K562 (cell line): ENCODE results near the gene ELF5. TPM values are rescaled to one million over a fixed set of nuclear protein-coding genes. Genes with fewer than 3 reads are reported as not detected.

Source experiments
- CBFA2T3 ChIP-seq: fragments of 450-650 bp; IDR thresholded peaks from 2 replicates; pipeline ENCODE4 v1.6.1; 2017
- CXXC5 ChIP-seq: fragments of 250-450 bp; sonication (Bioruptor Pico); IDR thresholded peaks from 2 replicates; pipeline ENCODE4 v1.8.0; 2022; ENCODE audit warnings: inconsistent platforms, mild to moderate bottlenecking, moderate library complexity
- EHMT2 ChIP-seq: fragments of 450-650 bp; IDR thresholded peaks from 2 replicates; pipeline ENCODE4 v1.6.1; 2018; ENCODE audit warnings: antibody characterized with exemption
- ELF1 ChIP-seq: fragments of 200-800 bp; sonication (Bioruptor generic); IDR thresholded peaks from 2 replicates; pipeline ENCODE4 v1.6.1; 2016; ENCODE audit warnings: missing genetic modification characterization, missing compliant biosample characterization
- FOSL1 ChIP-seq: fragments of 200-800 bp; sonication (Bioruptor generic); conservative IDR thresholded peaks from 2 replicates; pipeline ENCODE4 v1.6.1; 2016; ENCODE audit warnings: missing genetic modification characterization, missing compliant biosample characterization
- GATA2 ChIP-seq: sonication (generic); formaldehyde crosslinking; IDR thresholded peaks from 2 replicates; pipeline ENCODE4 v1.4.0; 2020; ENCODE audit warnings: mild to moderate bottlenecking, missing genetic modification reagents
- HMBOX1 ChIP-seq: sonication (generic); IDR thresholded peaks from 2 replicates; pipeline ENCODE4 v1.6.1; 2016
- HNRNPK ChIP-seq: fragments of 200-400 bp; formaldehyde crosslinking; IDR thresholded peaks from one replicate; pipeline ENCODE4 v1.6.1; 2018; ENCODE audit warnings: mild to moderate bottlenecking, low read depth, low read length; ENCODE audit not compliant: poor library complexity, severe bottlenecking
- KAT2B ChIP-seq: IDR thresholded peaks from one replicate; pipeline ENCODE4 v1.6.1; 2012; ENCODE audit warnings: low read depth, mild to moderate bottlenecking, control low read depth, inconsistent platforms, low read length, moderate library complexity
- L3MBTL2 ChIP-seq: fragments of 450-650 bp; IDR thresholded peaks from 2 replicates; pipeline ENCODE4 v1.6.1; 2016; ENCODE audit warnings: mild to moderate bottlenecking, moderate library complexity
- MBD2 ChIP-seq: sonication (generic); IDR thresholded peaks from 2 replicates; pipeline ENCODE4 v1.6.1; 2016; ENCODE audit warnings: low read depth, borderline replicate concordance
- NCOA1 ChIP-seq: fragments of 450-650 bp; IDR thresholded peaks from 2 replicates; pipeline ENCODE4 v1.6.1; 2016; ENCODE audit warnings: low read depth
- NFIX ChIP-seq: fragments of 250-450 bp; sonication (Bioruptor Pico); IDR thresholded peaks from 2 replicates; pipeline ENCODE4 v1.4.0; 2020; ENCODE audit warnings: low read depth, mild to moderate bottlenecking, moderate library complexity
- NUFIP1 ChIP-seq: fragments of 450-650 bp; IDR thresholded peaks from 2 replicates; pipeline ENCODE4 v1.6.1; 2018; ENCODE audit not compliant: partially characterized antibody
- PML ChIP-seq: IDR thresholded peaks from 2 replicates; pipeline ENCODE4 v1.6.1; 2012; ENCODE audit warnings: low read length, inconsistent platforms
- SFPQ ChIP-seq: fragments of 200-400 bp; formaldehyde crosslinking; IDR thresholded peaks from 2 replicates; pipeline ENCODE4 v1.6.1; 2017; ENCODE audit warnings: mild to moderate bottlenecking, low read depth, low read length, moderate library complexity
- SNRNP70 ChIP-seq: fragments of 200-400 bp; formaldehyde crosslinking; optimal IDR thresholded peaks from 2 replicates; pipeline ENCODE3; 2017; ENCODE audit warnings: low read depth, low read length
- STAG1 ChIP-seq: sonication (generic); formaldehyde crosslinking; IDR thresholded peaks from 2 replicates; pipeline ENCODE4 v1.5.0; 2020; ENCODE audit warnings: missing genetic modification reagents, borderline replicate concordance
- TBP ChIP-seq: optimal IDR thresholded peaks from 2 replicates; pipeline ENCODE3; 2011; ENCODE audit warnings: low read depth, low read length, improper control_type of control experiment
- TCF7 ChIP-seq: sonication (generic); IDR thresholded peaks from 2 replicates; pipeline ENCODE4 v1.6.1; 2016; ENCODE audit warnings: antibody characterized with exemption, borderline replicate concordance
- TEAD4 ChIP-seq, 2 experiments: sonication (generic) in 1 of 2; formaldehyde crosslinking in 1 of 2; IDR thresholded peaks; 2 replicates each; pipeline versions ENCODE4 v1.6.1 to v1.8.0; 2012 to 2022; ENCODE audit warnings: borderline replicate concordance in 1 of 2, inconsistent platforms in 1 of 2, low read length in 1 of 2, mild to moderate bottlenecking in 1 of 2, missing genetic modification reagents in 1 of 2
- ZBTB1 ChIP-seq: sonication (generic); formaldehyde crosslinking; IDR thresholded peaks from 2 replicates; pipeline ENCODE4 v1.8.1; 2023; ENCODE audit warnings: missing genetic modification reagents, low read depth, mild to moderate bottlenecking, borderline replicate concordance
- ZNF133 ChIP-seq: fragments of 250-450 bp; sonication (Bioruptor Pico); IDR thresholded peaks from 2 replicates; pipeline ENCODE4 v1.4.0; 2020; ENCODE audit warnings: mild to moderate bottlenecking
- polyA plus RNA-seq, 8 experiments: library from polyadenylated mRNA; depleted of rRNA in 4 of 8; stranded (reverse) in 5 of 8; unstranded in 3 of 8; fragments of >200 nt; fragmentation: Nextera tagmentation in 2 of 8; fragmentation: Illumina TruSeq in 1 of 8; extraction: Ambion mirVana in 2 of 8; extraction: Trizol in 1 of 8; gene quantifications; 2 replicates each; pipeline versions ENCODE4 v1.2.1 to v1.2.3, GENCODE V29; 2011 to 2014; ENCODE audit warnings: inconsistent platforms in 1 of 8, missing spikeins in 1 of 8
- total RNA-seq, 7 experiments: library from RNA; depleted of rRNA in 6 of 7; stranded (reverse); fragments of >200 nt in 6 of 7; fragmentation: Illumina TruSeq in 2 of 7; extraction: Trizol in 2 of 7; gene quantifications; 2 replicates each; pipeline versions ENCODE4 v1.2.1 to v1.2.3, GENCODE V29; 2011 to 2021; ENCODE audit warnings: low replicate concordance in 1 of 7
- TF ChIP-seq, protein P1 (sequence below): conservative IDR thresholded peaks from 2 replicates; pipeline ENCODE4 v1.6.1; 2011; ENCODE audit warnings: low read depth, mild to moderate bottlenecking, low read length; ENCODE audit not compliant: control insufficient read depth
- TF ChIP-seq, protein P2 (sequence below): sonication (generic); formaldehyde crosslinking; IDR thresholded peaks from 2 replicates; pipeline ENCODE4 v1.8.0; 2022; ENCODE audit warnings: missing genetic modification reagents, mild to moderate bottlenecking, moderate library complexity, borderline replicate concordance

ELF5 gene
- total and polyA plus RNA-seq, 9 of the 15 experiments (the other 6 are each of a cell fraction or from before 2014, with no cell fraction given): not detected

GRCh38 chr11:34464591-34465051, 49.0 kb downstream of the ELF5 start (continued):
- no peak for TF ChIP-seq MBD2
- peak; percentile 75 for TF ChIP-seq GATA2
- no peak for TF ChIP-seq ELF1 (tag)
- TF ChIP-seq SFPQ: no peak
- no peak for TF ChIP-seq KAT2B
- TF ChIP-seq CBFA2T3: peak; percentile 82
- no peak for TF ChIP-seq NUFIP1
- TF ChIP-seq STAG1 (CRISPR knock-in tag): no peak
- TF ChIP-seq TEAD4 (IDR thresholded peaks at IDR 0.05; ENCODE audit: low read length): peak; percentile 85; the same call in 1 of the 2 replicates
- TF ChIP-seq TEAD4 (CRISPR knock-in tag; IDR thresholded peaks at IDR 0.05; ENCODE audit: borderline replicate concordance): no peak
- no peak for TF ChIP-seq TCF7
- TF ChIP-seq TBP: no peak
- TF ChIP-seq NCOA1: 0 out of 2 replicates have a peak, but pooled peaks have one; percentile 27
- no peak for TF ChIP-seq EHMT2
- TF ChIP-seq ZNF133 (CRISPR knock-in tag): no peak
- TF ChIP-seq, protein P1, sequence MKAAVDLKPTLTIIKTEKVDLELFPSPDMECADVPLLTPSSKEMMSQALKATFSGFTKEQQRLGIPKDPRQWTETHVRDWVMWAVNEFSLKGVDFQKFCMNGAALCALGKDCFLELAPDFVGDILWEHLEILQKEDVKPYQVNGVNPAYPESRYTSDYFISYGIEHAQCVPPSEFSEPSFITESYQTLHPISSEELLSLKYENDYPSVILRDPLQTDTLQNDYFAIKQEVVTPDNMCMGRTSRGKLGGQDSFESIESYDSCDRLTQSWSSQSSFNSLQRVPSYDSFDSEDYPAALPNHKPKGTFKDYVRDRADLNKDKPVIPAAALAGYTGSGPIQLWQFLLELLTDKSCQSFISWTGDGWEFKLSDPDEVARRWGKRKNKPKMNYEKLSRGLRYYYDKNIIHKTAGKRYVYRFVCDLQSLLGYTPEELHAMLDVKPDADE: no peak
- TF ChIP-seq ZBTB1: no peak
- peak; percentile 55; the same call in 1 of the 2 replicates for TF ChIP-seq HMBOX1
- TF ChIP-seq NFIX: no peak
- no peak for TF ChIP-seq SNRNP70
- TF ChIP-seq, protein P2, sequence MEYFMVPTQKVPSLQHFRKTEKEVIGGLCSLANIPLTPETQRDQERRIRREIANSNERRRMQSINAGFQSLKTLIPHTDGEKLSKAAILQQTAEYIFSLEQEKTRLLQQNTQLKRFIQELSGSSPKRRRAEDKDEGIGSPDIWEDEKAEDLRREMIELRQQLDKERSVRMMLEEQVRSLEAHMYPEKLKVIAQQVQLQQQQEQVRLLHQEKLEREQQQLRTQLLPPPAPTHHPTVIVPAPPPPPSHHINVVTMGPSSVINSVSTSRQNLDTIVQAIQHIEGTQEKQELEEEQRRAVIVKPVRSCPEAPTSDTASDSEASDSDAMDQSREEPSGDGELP: peak; percentile 45
- TF ChIP-seq HNRNPK: no peak
- TF ChIP-seq FOSL1 (tag): no peak; the same call in 1 of the 2 replicates
- TF ChIP-seq CXXC5: peak; percentile 71
- TF ChIP-seq L3MBTL2: peak; percentile 22; the same call in 1 of the 2 replicates
- peak; percentile 72; the same call in 1 of the 2 replicates for TF ChIP-seq PML
